Dedifferentiated amniotic fluid mesenchymal stem cell (primary cell): Measurements from ENCODE around the gene ASTN1.

Experiments
- DNase-seq: peaks from one replicate; pipeline ENCODE4 v3.0.0-alpha.2; 2016; ENCODE audit errors: extremely low spot score

Gene ASTN1

GRCh38 chr1:177043597-177043996 is 120.9 kb downstream of the ASTN1 start:
- no peak for DNase-seq

- DNase-seq, result no peak
Measured at GRCh38 chr1:177035586-177035985, 128.9 kb downstream of the ASTN1 start.

GRCh38 chr1:177033628-177034027 is 130.9 kb downstream of the ASTN1 start:
- no peak for DNase-seq

- no peak for DNase-seq
Measured at GRCh38 chr1:177032434-177032833, 132.1 kb downstream of the ASTN1 start.

- no peak for DNase-seq
Measured at GRCh38 chr1:177024623-177025022, 139.9 kb downstream of the ASTN1 start.

GRCh38 chr1:177023726-177024125 is 140.8 kb downstream of the ASTN1 start:
- DNase-seq, result no peak

GRCh38 chr1:177023249-177023648 is 141.3 kb downstream of the ASTN1 start:
- no peak for DNase-seq

GRCh38 chr1:177021687-177022086 is 142.8 kb downstream of the ASTN1 start:
- no peak for DNase-seq

GRCh38 chr1:177020851-177021589 is 143.5 kb downstream of the ASTN1 start:
- DNase-seq, result no peak

- no peak for DNase-seq
Measured at GRCh38 chr1:177017287-177017852, 147.1 kb downstream of the ASTN1 start.

GRCh38 chr1:177014325-177014724 is 150.2 kb downstream of the ASTN1 start:
- DNase-seq, result no peak

- DNase-seq, result no peak
Measured at GRCh38 chr1:177012342-177012925, 152.1 kb downstream of the ASTN1 start.

- DNase-seq, result no peak
Measured at GRCh38 chr1:177011508-177011907, 153.0 kb downstream of the ASTN1 start.

GRCh38 chr1:177010211-177010825 is 154.2 kb downstream of the ASTN1 start:
- no peak for DNase-seq

GRCh38 chr1:177008653-177009052 is 155.9 kb downstream of the ASTN1 start:
- DNase-seq, result no peak

- no peak for DNase-seq
Measured at GRCh38 chr1:177007437-177008161, 156.9 kb downstream of the ASTN1 start.

- no peak for DNase-seq
Measured at GRCh38 chr1:177002891-177003290, 161.6 kb downstream of the ASTN1 start.

GRCh38 chr1:177001556-177001955 is 163.0 kb downstream of the ASTN1 start:
- DNase-seq, result no peak

GRCh38 chr1:176998183-176998795 is 166.2 kb downstream of the ASTN1 start:
- no peak for DNase-seq

GRCh38 chr1:176996456-176997090 is 167.9 kb downstream of the ASTN1 start:
- DNase-seq, result no peak

GRCh38 chr1:176994931-176995596 is 169.4 kb downstream of the ASTN1 start:
- DNase-seq, result no peak
